HL-60 (cell line): ENCODE measurements around the gene HSPA4.

Experiments
- DNase-seq, 2 experiments: peaks; one replicate each; pipeline ENCODE4 v3.0.0-alpha.2; 2010 to 2020; ENCODE audit warnings: low read depth in 1 of 2, low spot score in 1 of 2
- H3K27ac ChIP-seq: fragments of 250-450 bp; sonication (Bioruptor Pico); replicated peaks from 2 replicates; pipeline ENCODE4 v1.5.1; 2020; ENCODE audit warnings: mild to moderate bottlenecking, moderate library complexity
- H3K27me3 ChIP-seq: fragments of 250-450 bp; sonication (Bioruptor Pico); 2 replicates; pipeline ENCODE4 v1.5.1; 2021; ENCODE audit warnings: mild to moderate bottlenecking, moderate library complexity; ENCODE audit not compliant: insufficient read depth, poor library complexity, severe bottlenecking
- H3K4me3 ChIP-seq: replicated peaks from 2 replicates; pipeline ENCODE4 v1.5.1; 2011; ENCODE audit warnings: mild to moderate bottlenecking, control low read depth, low read length; ENCODE audit not compliant: insufficient read depth
- GABPA ChIP-seq: IDR thresholded peaks from 2 replicates; pipeline ENCODE4 v1.6.1; 2012; ENCODE audit warnings: low read depth
- POLR2AphosphoS5 ChIP-seq: IDR thresholded peaks from 2 replicates; pipeline ENCODE4 v1.6.1; 2012; ENCODE audit warnings: low read depth
- SPI1 ChIP-seq: IDR thresholded peaks from 2 replicates; pipeline ENCODE4 v1.6.1; 2012; ENCODE audit warnings: low read depth, mild to moderate bottlenecking, borderline replicate concordance
- TF ChIP-seq, protein P1 (sequence below): IDR thresholded peaks from 2 replicates; pipeline ENCODE4 v1.6.1; 2012; ENCODE audit warnings: low read depth; ENCODE audit not compliant: insufficient replicate concordance
- TF ChIP-seq, protein P2 (sequence below): IDR thresholded peaks from one replicate; pipeline ENCODE4 v1.5.1; 2011; ENCODE audit warnings: low read length, control low read depth, inconsistent platforms; ENCODE audit not compliant: insufficient read depth

HSPA4 gene

DNA sequence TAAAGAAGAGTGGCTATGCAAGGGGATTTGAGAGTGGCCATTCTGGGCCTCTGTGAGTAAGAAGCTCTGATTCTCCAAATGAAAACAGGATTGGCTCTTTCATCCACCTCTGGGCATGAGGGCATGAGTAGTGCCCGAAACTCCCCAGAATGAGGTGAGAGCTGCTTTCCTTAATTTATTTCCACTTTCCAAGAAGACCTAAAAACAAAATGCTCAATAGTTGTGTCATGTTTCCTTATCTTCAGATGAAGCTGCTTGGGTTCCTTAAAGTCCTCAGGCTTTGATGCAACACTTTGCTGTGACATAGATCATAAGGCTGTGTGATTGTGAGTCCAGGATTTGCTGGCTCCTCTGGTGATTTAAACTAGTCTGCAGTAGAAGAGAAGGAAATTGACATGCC, 22.4 kb upstream of the HSPA4 start:
- no peaks in the 10 kb centered on the region for H3K27me3 ChIP-seq
- no peak overlapping the region for H3K27ac ChIP-seq
- TF ChIP-seq, protein P1, sequence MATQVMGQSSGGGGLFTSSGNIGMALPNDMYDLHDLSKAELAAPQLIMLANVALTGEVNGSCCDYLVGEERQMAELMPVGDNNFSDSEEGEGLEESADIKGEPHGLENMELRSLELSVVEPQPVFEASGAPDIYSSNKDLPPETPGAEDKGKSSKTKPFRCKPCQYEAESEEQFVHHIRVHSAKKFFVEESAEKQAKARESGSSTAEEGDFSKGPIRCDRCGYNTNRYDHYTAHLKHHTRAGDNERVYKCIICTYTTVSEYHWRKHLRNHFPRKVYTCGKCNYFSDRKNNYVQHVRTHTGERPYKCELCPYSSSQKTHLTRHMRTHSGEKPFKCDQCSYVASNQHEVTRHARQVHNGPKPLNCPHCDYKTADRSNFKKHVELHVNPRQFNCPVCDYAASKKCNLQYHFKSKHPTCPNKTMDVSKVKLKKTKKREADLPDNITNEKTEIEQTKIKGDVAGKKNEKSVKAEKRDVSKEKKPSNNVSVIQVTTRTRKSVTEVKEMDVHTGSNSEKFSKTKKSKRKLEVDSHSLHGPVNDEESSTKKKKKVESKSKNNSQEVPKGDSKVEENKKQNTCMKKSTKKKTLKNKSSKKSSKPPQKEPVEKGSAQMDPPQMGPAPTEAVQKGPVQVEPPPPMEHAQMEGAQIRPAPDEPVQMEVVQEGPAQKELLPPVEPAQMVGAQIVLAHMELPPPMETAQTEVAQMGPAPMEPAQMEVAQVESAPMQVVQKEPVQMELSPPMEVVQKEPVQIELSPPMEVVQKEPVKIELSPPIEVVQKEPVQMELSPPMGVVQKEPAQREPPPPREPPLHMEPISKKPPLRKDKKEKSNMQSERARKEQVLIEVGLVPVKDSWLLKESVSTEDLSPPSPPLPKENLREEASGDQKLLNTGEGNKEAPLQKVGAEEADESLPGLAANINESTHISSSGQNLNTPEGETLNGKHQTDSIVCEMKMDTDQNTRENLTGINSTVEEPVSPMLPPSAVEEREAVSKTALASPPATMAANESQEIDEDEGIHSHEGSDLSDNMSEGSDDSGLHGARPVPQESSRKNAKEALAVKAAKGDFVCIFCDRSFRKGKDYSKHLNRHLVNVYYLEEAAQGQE, result no peak
- no peak for TF ChIP-seq POLR2AphosphoS5

DNA sequence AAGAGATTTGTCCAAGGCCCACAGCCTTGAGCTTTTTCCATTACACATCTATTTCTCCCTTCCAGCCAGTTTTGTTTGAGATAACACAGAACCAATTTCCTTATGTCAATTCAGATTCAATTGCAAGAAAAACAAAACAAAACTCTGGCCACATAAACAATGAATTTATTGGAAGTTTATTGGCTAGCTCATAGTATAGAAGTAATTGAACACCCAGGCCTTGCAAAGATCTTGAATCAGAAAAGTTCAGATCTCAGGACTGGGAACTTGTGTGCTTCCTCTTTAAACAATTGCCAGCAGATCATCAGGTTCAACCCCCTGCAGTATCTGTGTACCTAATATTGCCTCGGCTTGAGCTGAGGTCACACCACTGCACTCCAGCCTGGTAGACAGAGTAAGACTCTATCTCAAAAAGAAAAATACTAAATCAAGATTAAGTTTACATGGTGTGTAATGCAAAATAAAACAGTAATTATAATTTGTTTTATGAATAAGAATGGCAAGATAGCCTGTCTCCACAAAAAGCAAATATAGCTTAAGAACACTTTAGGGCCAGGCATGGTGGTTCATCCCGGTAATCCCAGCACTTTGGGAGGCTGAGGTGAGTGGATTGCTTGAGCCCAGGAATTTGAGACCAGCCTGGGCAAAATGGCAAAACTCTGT, 21.3 kb upstream of the HSPA4 start:
- H3K4me3 ChIP-seq, result no peak overlapping the region
- no peak overlapping the region for H3K27ac ChIP-seq
- TF ChIP-seq, protein P1, result no peak
- TF ChIP-seq, protein P2, sequence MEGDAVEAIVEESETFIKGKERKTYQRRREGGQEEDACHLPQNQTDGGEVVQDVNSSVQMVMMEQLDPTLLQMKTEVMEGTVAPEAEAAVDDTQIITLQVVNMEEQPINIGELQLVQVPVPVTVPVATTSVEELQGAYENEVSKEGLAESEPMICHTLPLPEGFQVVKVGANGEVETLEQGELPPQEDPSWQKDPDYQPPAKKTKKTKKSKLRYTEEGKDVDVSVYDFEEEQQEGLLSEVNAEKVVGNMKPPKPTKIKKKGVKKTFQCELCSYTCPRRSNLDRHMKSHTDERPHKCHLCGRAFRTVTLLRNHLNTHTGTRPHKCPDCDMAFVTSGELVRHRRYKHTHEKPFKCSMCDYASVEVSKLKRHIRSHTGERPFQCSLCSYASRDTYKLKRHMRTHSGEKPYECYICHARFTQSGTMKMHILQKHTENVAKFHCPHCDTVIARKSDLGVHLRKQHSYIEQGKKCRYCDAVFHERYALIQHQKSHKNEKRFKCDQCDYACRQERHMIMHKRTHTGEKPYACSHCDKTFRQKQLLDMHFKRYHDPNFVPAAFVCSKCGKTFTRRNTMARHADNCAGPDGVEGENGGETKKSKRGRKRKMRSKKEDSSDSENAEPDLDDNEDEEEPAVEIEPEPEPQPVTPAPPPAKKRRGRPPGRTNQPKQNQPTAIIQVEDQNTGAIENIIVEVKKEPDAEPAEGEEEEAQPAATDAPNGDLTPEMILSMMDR, result no peak
- no peak for TF ChIP-seq SPI1
- no peak for DNase-seq
- H3K27me3 ChIP-seq, result no peaks in the 10 kb centered on the region

More for the DNA sequence above, 22.4 kb upstream of the HSPA4 start:
- DNase-seq, result no peak
- no peak overlapping the region for H3K4me3 ChIP-seq

DNA sequence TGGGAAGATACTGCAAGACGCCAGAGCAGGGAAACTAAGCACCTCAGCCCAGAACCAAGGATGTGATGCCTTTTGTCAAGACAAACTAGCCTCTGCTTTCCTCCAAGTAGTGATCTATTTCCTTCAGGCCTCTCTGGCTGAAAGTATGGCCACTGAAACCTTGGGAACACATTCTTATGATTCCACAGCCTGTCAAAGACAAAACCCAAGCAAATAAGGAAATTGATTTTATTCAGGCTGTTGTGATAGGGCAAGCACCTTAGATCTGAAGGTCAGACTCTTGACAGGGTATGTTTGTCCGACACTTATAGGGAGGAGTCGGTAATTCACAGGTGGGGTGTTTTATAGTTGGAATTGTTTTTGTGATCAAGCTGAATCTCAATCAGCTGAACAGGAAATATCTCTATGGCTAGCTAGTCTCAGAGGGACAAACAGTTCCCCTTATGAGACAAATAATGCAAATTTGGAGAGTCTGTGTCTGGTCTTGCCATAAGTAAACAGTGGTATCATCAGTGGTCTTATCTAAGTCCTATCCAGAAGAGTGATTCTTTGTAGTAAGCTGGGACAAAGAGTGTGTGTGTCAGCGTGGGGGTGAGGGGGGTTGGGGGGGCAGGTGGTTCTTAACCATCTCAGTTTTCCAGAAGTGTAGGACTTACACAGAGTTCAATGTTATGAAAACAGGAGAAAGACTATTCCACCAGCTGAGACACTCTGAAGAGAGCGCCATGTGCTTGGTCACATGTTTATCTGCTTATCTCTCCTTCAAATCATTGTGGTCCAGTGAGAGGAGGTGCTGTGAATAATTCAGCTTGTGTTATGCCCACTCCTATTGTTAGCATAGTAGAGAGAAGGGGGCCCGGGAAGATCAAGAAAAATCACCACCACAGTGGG, 18.7 kb upstream of the HSPA4 start:
- no peak overlapping the region for H3K27ac ChIP-seq
- H3K27me3 ChIP-seq, result no peaks in the 10 kb centered on the region
- no peak overlapping the region for H3K4me3 ChIP-seq
- DNase-seq, result no peak
- TF ChIP-seq POLR2AphosphoS5, result no peak
- no peak for TF ChIP-seq SPI1
- TF ChIP-seq, protein P1, result no peak
- no peak for TF ChIP-seq GABPA
- TF ChIP-seq, protein P2, result no peak
